GM18507 (cell line): Measurements from ENCODE around the gene PDXDC1.
"Not testable (repeated sequence)": the region's sequence is repeated elsewhere in the genome, so short reads cannot be mapped to it uniquely, and the experiment has no call there.

Experiments used
- DNase-seq: peaks from one replicate; pipeline ENCODE4 v3.0.0; 2011; ENCODE audit warnings: low read depth; ENCODE audit not compliant: insufficient read length; ENCODE audit errors: extremely low spot score
- FAIRE-seq: peaks from 2 replicates; lab custom pipeline; 2011; peaks lifted over from hg19 to GRCh38; lab: Jason Lieb, UNC

Gene PDXDC1

GRCh38 chr16:15096583-15096972, 121.8 kb downstream of the PDXDC1 start:
- not testable (repeated sequence) for DNase-seq, FAIRE-seq

- FAIRE-seq, DNase-seq: not testable (repeated sequence)
Measured at GRCh38 chr16:15099366-15099909, 124.6 kb downstream of the PDXDC1 start.

DNA sequence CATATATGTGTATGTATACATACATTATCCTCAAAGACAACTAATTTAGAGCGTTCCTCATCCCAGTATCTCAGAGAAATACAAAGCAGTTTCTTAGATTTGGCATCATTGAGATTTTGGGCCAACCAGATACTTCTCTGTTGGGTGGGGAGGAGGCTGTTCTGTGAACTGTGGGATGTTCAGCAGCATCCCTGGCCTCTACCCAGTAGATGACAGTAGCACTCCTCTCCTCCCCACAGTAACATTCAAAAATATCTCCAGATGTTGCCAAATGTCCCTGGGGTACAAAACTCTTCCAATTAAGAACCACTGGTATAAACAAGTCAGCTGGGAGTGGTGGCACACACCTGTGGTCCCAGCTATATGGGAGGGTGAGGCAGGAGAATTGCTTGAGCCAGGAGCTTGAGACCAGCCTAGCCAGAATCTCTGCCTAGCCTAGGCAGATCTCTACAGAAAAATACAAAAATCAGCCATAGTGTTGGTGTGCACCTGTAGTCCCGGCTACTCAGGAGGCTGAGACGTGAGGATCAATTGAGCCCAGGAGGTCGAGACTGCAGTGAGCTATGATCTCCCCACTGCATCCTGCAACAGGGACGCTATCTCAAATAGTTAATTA, 125.7 kb downstream of the PDXDC1 start:
- DNase-seq, FAIRE-seq: not testable (repeated sequence)

DNA sequence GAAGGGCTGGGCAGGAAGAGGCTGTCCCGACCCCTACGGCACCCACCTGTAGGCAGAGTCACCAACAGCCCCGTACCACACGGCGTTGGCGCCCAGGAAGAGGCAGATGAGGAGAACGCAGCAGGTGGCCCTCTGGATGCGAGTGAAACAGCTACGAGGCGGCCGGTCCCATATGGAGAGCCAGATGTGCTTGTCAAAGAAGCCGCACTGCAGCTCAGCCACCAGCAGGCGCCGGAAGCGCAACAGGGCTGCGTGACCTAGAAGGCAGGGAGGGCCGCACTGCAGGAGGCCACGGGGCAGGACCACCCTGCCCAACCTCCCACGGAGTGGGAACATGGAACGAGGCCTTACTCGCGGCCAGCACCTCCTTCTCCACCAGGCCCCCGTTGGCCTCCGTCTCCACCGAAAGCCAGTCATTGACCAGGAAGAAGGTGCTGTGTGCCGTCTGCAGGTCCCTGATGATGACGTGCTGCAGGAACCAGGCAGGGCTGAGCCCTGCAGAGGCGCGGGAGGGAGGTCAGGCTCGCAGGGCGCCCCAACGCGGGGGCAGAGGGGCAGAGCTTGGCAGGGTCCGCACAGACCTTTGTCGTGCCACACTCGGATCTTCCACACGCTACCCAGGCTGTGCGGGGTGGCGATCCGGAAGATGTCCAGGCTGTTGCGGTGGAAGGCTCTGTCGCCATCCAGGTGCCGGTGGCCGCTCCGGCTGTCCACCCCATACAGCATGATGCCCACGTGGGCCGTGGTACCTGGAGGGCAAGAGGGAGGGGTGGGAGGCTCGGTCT, 153.0 kb downstream of the PDXDC1 start:
- not testable (repeated sequence) for FAIRE-seq, DNase-seq

- not testable (repeated sequence) for FAIRE-seq, DNase-seq
Measured at GRCh38 chr16:15130256-15130932, 155.6 kb downstream of the PDXDC1 start.

DNA sequence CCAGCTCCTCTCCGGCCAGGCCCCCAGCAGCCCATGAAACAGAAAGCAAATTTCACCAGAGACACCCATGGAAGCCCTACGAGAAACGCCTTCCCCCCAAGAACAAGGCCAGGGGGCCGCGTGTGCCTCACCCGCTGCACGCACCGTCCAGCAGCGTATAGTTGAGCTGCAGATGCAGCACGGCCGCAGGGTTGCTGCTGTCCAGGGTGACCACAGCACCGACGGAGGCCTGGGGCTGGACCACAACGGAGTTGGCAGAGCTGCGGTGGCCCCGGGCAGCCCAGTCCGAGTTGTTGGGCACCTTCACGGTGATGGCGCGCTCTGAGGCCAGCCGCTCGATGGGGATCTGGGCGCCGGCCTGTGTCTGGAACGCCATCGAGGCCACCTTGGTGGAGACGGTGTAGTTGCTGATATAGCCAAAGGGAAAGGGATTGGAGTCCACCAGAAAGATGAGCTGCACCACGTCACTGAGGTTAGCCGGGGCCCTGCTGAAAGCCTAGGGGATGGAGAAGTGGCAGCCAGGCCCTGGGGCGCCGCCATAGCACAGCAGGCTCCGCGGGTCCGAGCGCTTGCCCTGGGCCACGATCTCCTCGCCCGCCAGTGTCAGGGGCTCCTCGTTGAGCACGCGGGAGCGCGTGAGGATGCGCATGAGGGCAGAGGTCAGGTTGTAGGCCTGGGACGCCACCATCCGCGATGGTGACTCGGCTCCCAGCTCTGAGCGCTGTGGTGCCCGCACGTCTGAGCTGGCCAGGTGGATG, 156.3 kb downstream of the PDXDC1 start:
- not testable (repeated sequence) for FAIRE-seq, DNase-seq

GRCh38 chr16:15132719-15133428, 158.0 kb downstream of the PDXDC1 start:
- FAIRE-seq, DNase-seq: not testable (repeated sequence)

DNA sequence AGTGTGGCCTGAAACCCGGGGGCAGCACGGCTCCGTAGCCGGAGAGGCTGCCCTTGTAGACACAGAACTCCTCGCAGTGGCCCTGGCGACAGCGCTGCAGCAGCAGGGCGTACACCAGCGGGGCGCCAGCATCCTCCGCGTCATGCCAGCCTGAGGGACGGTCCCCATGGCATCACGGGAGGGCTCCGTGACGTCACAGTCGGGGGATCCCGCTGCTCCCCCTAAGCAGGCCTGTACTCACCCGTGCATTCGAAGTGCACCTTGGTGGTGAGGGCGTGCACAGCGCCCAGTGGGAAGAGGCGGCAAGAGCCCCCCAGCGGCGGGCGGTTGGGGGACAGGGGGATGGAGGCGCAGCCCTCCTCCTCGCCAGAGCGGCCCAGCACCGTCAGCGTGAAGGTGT, 158.7 kb downstream of the PDXDC1 start:
- not testable (repeated sequence) for FAIRE-seq, DNase-seq

GRCh38 chr16:15134752-15135482, 160.1 kb downstream of the PDXDC1 start:
- not testable (repeated sequence) for DNase-seq, FAIRE-seq

DNA sequence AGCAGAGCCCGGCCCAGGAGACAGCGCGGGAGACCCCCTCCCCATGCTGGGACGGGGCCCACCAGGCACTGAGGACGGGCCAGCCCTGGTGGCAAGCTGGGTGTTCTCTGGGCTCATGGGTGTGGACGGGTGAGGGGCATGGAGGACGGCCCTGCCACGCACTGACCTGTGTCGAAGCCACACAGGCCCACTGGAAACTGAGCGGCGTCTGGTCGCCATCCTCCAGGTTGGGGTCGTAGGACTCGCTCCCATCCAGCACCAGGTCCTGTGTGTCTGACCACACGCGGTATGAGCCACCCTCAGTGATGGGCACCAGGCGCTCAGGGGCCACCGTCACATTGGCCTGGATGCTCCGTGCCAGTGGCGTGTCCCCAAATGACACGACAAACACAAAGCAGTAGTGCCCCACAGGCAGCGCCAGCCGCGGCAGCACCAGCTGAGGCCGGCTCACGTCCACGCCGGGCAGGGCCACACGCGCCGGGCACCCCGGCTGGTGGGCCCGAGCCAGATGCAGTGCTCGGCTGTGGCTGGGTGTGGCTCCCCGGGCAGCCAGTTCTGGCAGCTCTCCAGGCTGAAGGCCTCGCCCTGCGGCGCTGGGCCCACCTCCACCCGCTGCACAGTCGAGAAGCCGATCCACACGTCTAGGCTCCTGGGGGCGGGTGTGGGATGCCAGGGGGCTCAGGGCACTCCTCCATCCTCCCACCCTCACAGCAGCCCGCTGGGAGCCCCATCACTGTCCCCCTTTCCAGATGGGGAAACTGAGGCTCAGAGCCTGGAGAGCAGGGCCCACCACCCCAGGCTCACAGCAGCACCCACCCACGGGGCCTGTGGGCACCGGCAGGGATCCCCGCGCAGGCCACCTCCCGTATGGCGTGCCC, 160.9 kb downstream of the PDXDC1 start:
- not testable (repeated sequence) for DNase-seq, FAIRE-seq

DNA sequence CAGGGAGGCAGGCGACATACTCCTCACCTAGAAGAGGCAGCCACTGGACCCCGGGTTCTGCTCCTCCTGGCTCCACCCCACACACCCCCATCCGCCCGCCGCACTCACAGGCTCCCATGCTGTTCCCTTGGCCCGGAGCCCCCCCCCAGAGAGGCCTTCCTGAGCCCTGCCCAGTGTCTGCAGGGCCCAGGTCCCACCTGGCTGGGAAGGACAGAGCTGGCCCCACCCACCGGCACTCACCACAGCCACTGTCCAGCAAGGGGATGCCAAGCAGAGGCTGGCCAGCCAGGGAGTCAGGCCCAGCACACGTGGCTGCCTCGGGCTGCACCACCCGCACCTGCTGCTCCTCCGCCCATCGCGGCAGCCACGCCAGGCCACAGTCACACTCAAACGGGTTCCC, 162.7 kb downstream of the PDXDC1 start:
- DNase-seq, FAIRE-seq: not testable (repeated sequence)

DNA sequence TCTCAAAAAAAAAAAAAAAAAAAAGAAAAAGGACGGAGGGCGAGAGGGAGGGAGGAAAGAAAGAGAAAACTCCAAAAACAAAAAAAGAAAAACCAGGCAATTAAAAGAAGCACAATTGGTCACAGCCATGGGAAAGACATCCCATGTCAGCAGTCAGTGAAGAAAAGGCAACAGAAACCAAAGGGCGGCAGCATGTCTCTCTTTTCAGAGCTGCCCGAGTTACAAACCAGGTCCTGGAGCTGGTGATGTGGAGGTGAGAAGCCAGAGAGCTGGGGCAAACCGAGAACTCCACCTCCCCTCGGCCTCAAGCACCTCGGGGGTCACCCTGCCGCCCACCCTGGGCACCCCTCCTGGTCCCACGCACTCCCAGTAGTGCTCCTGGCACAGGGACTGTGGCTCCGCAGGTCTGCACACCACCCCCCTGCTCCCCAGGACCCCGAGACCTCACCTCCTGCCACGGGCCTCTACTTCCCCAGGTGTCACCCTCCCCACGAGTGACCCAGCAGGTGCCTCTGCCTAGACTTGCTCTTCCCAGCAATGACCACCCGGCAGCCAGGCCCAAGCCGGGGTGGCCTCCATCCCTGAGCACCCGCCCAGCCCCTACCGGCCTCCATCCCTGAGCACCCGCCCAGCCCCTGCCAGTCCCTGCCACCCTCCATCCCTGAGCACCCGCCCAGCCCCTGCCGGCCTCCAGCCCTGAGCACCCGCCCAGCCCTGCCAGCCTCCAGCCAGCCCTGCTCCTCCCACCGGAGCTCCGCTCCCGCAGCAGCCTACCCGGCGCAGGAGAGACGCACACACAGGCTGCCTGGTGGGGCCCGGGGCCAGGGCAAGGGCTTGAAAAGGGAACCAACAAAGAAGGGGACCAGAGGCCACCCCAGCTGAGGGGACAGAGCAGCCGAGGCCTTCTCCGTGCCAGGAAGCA, 165.9 kb downstream of the PDXDC1 start:
- not testable (repeated sequence) for FAIRE-seq, DNase-seq

DNA sequence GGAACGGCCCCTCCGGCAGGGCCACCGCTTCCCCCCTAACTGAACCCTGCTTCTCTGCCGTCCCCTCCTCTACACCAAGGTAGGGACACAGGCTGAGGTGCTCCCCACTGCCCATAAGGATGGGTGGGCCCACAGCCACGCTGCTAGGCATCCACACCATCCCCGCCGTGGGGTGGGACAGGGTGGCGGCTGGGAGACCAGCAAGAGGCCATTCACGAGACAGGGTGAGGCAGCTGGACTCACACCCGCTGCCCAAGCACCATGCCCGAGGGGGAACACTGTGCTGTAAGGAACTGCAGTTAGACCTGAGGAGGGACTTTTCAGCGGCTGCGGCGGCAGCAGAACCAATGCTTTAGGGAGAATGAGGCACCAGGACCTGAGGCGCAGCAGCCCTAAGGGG, 166.8 kb downstream of the PDXDC1 start:
- DNase-seq, result no peak
- no peak for FAIRE-seq

- FAIRE-seq, DNase-seq: not testable (repeated sequence)
Measured at GRCh38 chr16:15142107-15142890, 167.5 kb downstream of the PDXDC1 start.

DNA sequence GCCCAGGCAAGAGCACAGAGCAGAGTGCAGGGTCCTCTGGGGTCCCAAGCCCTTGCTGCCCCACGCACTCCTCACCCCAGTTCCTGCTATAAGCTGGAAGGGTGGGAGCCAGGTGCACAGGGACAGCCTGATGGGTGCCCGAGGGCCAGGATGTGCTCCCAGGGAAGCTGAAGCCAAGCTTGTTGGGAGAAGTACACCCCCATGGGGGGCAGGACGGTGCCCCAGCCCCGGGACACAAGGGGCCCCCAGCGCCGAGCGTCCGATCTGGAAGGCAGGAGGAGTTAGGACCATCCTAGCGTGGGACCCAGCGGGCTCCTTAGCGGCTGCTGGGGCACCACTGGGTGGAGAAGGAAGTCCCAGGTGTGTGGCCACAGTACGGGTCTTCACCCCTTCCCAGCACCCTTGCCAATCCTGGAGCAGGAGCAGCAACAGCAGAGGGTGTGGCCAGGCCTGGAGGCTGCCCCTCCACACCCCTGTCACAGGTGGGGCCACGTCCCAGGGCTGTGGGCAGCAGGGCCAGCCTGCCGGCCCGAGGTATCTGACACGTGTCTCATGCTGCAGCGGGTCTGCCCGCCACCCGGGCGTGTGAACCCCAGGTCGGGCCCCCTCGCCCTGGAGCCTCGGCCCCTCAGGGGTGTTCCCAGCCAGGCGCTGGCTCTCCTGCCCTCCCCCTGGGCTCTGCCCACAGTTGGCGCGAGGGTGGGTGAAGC, 168.2 kb downstream of the PDXDC1 start:
- DNase-seq, FAIRE-seq: not testable (repeated sequence)
